Stimulated activated CD4-positive, alpha-beta T cell treated with anti-CD3 and anti-CD28 coated beads, Interleukin-2, amount 100 ng/mL, for 24 hours (primary cell): ENCODE measurements around the gene NLRP9.

ENCODE experiments used
- DNase-seq, 2 donors: peaks; one replicate each; pipeline ENCODE4 v3.0.0-alpha.2; 2020

Gene NLRP9

DNA sequence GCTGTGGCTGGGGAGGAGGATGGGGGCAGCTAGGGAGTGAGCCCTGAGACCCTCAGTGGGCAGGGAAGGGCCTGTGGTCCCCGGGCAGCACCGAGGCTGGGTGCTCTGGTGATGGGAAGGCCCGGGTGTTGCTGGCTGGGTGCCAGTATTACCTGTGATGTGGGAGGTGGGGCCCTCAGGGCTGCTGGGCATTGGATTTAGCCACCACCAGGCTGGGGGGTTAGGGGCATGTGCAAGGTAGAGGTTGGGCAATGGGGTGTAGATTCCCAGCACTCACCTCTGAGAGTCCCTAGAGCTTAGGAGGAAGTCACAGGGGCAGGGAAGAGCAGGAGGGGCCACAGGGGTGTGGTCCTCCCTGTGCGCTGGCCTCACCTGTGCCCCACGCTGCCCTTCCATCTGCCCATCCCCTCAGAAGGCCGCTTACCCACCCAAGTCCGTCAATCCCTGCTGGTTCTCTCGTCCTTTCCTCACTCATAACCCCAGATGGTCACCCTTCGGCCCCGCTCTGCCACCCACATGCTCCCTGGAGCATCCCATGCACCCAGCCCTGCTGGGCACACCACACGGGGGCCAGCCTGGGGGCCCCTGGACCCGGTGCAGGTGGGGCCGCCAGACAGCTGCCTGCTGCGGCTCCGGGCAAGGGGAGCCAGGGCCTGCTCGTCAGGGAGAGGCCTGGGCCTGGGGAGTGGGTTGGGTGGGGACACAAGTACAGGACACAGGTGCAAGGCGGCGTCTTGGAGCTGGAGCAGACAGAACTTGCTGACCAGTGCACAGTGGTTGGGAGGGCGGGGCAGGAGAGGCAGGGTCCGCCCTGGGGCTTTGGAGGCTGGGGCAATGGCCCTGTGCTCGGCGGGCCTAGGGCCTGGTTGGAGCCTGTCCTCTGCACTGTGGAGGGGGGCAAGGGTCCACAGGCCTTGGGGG, 50.7 kb downstream of the NLRP9 start:
- DNase-seq = no peak

DNA sequence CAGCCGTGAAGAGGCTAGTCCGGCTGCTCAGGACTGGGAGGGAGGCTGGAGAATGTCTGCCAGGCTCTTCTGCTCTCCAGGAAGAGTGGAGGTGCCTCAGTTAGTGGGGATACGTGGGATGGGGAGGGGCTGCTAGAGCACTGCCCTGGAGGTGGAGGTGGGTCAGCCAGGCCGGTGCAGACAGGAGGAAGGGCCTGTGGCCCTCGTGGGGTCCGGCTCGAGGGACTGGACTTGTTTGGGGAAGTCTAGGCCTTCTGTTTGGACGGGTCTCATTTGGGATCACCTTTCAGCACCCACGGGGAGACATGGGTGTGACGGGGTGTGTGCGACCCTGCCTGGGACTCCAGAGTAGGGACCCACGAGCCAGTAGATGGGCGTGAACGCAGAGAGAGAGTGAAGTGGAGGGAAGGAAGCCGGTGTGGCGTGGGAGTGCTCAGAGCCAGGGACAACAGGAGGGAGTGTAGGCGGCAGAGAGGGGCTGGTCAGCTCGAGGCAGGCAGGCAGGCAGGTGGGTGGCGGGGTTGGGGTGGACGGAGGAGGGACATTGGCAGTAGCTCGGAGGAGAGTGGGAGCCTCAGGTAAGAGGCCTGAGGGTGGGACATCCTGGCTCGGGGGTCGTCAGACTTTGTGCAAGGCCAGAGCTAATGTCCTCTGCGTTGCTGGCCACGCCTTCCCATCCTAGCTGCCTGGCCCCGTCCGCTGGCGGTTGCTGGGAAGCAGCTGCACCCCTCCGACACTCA, 51.7 kb downstream of the NLRP9 start:
- no peak for DNase-seq

DNA sequence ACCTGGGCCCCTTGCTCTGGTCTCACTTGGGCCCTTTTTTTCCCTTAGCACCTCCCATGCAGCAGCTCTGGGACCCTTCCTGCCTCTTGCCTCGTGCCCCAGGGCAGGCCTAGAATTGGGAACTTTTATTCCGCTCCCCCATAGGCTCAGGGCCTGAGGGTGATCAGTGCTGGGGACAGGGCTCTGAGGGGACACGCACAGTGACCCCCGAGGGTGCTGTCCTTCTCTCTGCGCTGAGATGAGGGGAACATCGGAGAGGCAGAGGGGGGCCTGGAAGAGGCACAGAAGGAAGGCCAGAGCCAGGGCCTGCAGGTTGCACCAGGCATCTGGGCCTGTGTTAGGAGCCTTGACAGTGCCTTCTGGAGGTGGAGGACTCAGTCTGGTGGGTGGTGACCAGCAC, 52.4 kb downstream of the NLRP9 start:
- no peak for DNase-seq

DNA sequence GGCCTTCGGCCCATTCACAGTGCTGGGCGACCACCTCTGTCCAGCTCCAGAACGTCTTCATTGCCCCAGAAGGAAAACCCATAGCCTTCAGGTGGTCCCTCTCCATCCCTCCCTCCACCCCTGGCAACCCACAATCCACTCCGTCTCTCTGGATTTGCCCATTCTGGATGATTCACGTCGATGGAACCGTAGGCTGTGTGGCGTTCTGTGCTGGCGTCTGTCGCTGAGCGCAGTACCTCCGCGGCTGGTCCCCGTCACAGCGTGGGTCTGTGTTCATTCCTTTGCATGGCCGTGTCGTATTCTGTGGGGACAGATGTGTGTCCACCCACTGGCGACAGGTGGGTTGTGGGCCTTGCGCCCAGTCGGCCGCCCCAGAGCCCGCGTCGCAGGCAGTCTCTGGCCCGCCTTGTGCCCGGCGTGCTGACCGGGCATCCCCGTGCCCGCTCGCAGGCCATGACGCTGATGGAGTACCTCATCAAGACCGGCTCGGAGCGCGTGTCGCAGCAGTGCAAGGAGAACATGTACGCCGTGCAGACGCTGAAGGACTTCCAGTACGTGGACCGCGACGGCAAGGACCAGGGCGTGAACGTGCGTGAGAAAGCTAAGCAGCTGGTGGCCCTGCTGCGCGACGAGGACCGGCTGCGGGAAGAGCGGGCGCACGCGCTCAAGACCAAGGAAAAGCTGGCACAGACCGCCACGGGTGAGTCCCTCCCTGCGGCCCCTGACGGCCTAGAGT, 53.1 kb downstream of the NLRP9 start:
- no peak for DNase-seq

DNA sequence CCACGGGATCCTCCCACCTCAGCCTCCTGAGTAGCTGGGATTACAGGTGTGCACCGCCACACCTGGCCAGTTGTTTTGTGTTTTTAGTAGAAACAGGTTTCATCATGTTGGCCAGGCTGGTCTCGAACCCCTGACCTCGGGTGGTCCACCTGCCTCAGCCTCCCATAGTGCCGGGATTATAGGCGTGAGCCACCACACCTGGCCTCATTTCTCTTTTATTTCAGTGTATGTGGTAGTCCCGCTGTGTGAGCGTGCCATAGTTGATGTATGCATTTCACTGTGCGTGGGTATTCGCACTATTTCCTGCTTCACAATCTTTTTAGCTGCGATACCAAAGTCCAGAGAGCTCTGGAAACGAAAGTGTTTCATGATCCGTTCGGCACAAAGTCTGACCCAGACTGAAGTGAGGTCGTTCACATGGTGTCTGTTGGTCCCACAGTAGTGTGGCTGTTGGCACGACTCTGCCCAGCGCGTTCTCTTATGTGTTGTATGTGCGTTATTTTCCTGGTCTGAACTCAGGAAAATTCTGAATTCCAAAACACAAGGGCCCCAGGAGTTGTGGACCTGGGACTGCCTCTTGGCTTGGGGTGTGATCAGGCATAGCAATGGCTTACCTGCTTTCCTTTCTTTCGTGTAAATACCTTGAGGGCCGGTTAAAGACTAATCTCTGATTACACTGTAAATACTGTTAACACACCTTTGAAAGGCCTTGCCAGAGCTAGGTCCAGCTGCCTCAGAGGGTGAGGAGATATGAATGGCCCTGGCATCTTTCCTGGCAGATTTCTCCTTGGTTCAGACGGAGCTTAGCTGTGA, 54.5 kb downstream of the NLRP9 start:
- no peak for DNase-seq

DNA sequence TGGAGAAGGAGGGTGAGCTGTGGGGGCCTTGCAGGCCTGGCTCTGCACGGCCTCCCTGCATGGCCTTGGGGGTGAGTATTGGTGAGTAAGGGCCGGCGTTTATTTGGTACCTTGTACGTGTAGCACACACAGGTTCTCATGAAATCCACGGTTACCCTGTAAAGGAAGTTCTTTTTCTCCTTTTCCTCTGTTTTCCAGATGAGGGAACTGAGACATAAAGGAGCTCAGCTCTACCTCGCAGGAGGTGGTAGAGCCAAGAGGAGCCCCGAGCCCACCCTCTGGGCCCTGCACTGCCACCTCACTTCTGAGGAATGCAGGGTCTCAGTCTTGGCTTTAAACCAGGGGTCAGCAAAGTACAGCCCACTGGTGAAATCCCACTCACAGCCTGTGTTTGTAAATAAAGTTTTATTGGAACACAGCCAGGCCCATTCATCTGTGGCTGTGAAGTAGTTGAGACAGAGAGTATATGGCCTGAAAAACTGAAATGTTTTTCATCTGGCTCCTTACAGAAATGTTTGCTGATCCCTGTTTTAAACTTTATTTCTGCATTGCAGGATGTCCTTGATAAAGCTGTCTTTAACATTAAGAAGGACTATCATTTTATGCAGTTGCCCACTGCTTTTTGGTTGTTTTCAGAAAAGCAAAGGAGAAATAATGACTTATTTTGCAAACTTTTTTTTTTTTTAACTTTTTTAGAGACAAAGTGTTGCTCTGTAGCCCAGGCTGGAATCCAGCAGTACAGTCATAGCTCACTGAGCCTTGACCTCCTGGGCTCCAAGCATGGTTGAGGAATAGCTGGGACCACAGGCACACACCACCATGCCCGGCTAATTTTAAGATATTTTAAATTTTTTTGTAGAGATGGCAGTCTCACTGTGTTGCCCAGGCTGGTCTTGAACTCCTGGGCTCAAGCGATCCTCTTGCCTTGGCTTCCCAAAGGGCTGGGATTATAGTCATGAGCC, 56.8 kb downstream of the NLRP9 start:
- no peak for DNase-seq

DNA sequence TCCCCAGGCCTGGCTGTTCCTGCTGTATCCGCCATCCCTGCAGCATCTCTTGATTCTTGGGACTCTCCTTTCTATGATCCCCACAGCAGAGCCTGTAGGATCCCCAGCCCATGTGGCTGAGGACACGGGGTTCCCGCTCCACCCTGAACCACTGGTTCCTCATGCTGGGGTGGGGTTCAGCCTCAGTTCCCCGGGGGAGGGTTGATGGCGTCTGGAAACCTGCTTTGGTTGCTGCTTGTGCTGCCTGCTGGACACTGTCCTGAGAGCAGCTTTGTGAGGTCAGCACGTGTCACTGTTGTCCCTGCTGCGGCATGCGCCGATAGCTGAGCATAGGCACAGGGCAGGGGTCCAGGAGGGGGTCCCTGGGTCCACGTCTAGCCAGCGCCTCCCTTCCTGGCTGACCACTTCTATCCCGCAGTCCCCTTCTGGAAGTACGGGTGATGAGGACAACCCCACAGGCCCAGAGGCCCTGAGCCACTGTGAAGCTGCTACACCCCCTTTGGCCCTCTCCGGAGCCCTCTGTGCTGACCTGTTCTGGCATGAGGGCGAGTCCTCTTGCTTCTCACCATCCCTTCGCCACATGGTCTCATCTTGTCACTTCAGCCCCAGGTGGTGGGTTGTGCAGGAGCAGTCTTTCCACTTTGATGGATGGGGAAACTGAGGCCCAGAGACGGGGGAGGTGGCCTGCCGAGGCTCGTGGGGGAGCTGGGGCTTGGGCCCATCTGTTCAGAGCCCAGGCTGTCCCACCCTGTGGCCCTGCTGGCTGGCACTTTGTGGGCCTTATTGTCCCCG, 57.7 kb downstream of the NLRP9 start:
- DNase-seq = no peak

DNA sequence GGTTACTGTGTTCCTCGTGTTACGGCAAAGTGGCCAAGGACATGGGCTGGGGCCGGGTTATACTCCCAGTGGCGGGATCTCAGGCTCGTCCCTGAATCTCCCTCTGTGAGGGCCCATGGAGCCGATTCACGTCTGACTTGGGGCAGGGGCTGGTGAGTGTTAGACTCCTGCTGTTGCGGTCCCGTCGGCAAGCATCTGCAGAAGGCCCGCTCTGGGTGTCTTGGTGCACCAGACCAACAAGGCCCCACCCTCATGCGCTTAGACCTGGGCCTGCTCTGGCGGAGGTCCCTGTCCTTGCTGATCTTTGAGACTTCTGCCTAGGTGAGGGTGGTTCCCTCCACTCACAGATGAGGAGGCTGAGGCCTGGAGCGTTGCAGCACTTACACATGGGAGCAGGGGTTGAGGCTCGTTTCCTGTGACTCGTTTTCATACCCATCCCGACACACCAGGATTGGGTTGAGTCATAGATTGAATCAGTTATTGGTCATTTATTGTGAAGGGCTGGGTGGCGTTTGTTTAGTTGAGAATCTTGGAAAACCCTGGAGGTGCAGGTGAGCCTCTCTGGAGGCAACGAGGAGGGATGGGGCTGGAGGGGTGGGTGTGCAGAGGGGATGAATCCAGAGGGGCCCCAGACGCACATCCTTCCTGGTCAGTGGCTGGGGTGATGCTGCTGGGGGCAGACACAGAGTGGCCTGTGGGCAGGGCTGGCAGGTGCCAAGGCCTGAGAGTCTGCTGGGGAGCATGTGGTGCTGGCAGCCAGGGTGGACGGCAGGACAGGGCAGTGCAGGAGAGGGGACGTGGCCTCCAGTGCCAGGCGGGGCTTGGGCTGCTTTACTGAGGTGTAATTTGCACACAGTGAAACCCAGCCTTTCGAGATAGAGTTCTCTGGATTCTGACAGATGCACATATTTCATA, 58.6 kb downstream of the NLRP9 start:
- DNase-seq = no peak

DNA sequence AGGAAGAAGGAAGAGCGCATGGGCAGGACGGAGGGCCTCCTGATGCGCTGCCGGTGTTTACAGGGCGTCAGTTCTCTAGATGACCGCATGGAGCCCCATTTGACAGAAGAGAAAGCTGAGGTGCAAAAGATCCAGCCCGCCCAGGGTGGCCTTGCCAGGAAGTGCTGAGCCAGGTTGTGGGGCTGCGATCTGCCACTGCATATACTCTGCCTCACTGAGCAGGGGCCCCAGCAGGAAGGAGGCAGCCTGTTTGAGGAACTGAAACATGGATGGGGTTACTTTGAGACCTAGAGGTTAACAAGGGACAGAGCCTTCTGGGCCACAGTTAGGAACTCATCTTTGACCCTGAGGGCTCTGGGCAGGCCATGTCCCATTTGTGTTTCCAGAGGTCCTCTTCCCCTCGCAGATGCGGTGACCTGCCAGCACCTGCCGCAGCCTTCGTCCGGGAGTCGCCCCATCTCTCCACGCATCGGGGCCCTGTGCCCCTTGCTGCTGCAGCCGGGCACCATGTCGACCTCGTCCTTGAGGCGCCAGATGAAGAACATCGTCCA, 60.0 kb downstream of the NLRP9 start:
- DNase-seq = no peak

DNA sequence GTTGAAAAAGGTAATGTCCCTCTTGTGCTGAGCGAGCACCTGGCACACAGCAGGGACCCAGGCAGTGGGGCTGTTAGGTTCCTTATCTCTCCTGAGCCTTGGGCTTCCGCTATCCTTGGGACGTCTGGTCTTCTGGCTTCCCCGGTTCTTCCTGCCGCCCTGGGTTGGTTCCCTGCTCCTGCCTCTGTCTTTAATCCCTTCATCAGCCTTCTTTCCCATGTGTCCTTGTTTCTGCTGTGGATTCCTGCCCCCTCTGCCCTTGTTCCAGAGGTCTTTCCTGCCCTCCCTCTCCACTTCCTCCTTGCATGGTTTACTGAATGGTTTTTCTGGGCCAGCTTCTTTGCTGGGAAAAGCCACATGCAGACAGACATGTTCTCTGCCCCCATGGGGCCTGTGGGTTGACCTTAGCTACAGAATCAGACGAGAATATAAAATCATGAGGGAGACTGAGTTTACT, 60.6 kb downstream of the NLRP9 start:
- no peak for DNase-seq

DNA sequence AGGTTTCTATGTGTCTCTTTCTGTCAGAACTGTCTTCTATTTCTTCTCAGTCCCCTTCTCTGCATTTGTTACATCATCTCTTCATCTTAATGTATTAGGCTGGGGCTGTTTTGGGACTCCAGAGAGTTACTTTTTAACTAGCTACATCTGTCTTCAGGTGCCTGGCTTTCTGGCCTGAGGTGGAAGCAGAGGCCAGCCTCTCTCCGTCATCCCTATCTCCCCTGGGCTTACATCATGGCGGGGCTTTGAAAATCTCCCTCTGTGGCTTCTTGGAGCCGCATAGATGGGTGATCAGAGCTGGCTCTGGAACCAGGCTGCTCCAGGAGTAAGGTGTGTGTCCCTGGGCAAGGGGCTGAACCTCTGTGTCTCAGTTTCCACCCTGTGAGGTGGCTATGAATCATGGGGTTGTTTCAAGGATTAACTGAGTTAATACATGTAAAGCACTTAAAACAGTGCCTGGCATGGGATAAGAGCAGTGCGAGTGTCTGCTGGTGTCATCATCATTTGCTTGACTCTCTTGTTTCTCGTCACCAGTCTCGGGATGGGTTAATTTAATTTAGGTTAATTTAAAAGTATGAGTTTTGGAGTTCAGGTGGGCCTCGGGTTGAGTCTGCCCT, 61.2 kb downstream of the NLRP9 start:
- no peak for DNase-seq

DNA sequence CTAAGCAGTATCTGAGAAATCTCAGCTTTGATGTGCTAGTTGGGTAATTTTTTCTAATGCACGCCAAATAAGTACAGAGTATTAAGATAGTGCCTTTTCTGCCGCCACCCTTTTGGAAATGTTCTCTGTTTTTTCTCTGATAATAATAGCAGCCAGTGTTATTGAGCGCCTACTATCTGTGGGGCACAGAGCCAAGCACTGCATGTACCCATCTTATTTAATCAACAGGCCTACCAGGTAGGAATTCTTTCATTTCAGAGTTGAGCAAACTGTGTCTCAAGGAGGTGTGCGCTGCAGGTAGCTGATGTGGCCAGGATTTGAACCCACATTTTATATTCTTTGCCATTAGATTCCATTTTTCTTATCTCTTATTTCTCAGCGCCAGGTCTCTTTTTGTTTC, 61.8 kb downstream of the NLRP9 start:
- DNase-seq = no peak

DNA sequence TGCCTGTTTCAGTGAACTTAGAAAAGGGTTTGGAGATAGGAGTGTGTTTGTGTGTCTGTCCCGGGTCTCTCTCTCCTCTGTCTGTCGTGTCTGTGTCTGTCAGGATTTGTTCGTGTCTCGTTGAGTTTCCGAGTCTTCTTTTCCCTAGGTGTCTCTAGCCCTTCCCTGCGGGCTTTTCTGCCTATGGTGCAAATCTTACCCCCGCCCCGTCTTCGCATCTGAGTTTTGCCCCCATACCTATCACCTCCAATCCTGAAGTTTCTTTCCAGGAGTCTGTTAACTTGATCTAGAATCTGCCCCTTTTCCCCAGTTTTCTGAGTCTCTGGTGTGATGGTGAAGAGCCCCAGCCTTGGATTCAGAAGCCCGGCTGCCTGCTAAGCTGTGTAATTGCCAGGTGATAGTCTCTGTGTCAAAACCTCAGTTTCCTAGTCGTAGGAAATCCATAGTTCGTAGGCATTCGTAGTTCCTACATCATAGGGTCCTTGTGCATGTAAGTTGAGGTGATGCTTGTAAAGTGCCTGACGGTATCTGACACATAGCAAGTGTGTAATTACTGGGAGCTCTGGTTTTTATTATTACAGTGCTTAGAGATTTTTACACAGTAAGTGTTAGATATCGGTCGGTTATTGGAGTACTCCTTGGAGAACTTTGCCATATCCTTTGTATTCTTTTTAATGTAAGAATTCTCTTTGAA, 62.4 kb downstream of the NLRP9 start:
- no peak for DNase-seq

DNA sequence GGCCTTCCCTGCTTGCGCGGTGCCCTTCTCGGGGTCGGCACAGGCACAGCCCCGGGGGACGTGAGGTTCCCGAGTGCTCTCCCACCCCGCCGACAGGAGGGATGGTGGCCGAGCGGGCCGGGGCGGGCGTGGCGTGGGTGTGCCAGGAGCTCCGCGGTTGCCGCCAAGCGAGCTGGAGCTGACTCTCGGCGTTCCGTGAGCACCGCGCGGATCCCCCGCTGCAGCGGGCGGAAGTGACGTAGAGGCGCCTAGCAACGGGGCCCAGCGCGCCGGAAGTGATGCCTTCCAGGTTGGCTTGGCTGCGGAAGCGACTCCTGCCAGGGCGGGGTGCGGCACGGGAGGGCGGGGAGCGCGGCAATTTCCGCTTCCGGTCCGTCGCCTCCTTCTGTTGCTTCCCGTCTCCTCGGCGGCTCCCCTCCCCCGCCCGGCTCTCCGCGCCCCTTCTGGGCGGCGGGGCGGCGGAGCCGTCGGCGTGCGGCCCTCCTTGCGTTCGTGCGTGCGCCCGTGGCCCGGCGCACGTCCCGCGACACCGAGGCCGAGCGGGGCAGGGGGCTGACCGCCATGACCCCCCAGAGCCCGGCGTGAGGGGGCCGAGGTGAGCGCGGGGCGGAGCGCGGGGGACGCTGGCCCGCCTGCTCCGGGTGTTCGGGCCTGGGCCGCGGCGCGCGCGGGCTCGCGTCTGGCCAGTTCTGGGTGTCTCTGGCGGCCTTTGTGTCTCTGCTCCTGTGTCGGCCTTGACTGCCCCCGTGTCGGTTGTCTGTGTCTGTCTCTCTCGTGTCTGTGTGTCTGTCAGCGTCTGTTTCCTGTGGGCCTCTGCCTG, 63.2 kb downstream of the NLRP9 start, which contains the start of gene EPN1:
TSS of gene EPN1 (plus strand) at position 386 of the 820 bp plus-strand sequence. CDS start 3,402 bp downstream, outside the sequence.
- DNase-seq = peak; percentile 97 to 98

DNA sequence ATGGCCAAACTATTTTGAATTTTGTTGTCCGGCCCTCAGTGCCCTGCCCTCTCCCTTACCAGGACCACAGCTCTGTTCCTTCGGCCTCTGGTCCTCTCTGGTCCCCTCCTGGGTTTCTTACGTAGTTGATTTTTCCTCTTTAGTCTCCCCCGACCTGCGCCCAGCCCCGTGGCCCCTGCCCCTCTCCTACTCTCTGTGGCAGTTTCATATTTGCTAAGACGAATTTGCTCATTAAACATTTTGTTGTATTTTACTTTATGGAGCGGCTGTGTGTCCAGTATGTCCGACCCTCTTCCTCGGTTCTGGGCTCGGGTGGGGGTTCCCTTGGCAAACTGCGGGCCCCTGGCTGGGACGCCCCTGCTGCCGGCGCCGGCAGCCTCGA, 63.8 kb downstream of the NLRP9 start:
- DNase-seq = no peak

DNA sequence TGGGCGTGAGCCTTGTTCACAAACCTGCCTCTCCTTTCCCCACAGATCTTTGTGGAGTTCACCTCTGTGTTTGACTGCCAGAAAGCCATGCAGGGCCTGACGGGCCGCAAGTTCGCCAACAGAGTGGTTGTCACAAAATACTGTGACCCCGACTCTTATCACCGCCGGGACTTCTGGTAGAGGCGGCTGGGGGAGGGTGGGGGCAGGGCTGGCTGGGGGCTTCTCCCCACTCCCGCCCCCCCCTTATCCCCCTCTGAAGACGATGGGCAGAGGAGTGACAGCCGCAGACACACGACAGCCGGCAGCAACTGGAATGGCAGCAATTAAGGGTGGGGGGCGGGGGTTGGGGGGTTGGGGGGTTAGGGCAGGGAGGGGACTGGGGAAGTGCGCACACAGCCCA, 64.3 kb downstream of the NLRP9 start:
- no peak for DNase-seq

DNA sequence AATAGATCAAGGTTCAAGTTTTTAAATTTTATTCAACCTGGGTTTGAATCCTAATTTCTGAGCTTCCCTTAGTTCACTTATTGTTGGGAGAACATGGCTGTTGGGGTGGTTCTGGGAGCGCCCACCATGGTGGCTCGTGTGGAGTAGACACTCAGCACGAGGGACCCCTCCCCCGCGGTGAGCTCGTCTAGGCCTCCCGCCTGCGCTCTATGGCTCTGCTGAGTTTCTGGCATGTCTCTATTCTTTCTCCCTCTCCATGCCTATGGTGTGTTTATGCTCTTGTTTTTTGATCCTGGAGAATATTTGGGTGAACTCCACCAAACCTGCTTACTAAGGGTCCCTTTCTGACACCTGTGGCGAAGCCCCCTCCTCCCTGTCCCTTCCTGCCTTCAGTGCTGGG, 64.7 kb downstream of the NLRP9 start:
- no peak for DNase-seq
